A549 (cell line): Measurements from ENCODE around the gene NTNG2.
A peak's percentile ranks its signal among the peaks of the same experiment; 100 is the strongest.

Source experiments
- CHD4 ChIP-seq: fragments of 200-600 bp; sonication (generic); IDR thresholded peaks from 2 replicates; pipeline ENCODE4 v1.6.1; 2016; ENCODE audit warnings: antibody characterized with exemption, mild to moderate bottlenecking, borderline replicate concordance
- EP300 ChIP-seq, 2 experiments: fragments of >200 bp; sonication (Bioruptor Twin); formaldehyde crosslinking; IDR thresholded peaks; 2 replicates in 1 of 2; 3 replicates in 1 of 2; pipeline ENCODE4 v1.6.1; 2016 to 2017
- HDAC2 ChIP-seq: fragments of 200-600 bp; sonication (generic); IDR thresholded peaks from 2 replicates; pipeline ENCODE4 v1.6.1; 2016
- JUN ChIP-seq, 2 experiments: fragments of >200 bp; sonication (Bioruptor Twin); formaldehyde crosslinking; IDR thresholded peaks; 2 replicates in 1 of 2; 3 replicates in 1 of 2; pipeline ENCODE4 v1.6.1; 2016 to 2017
- NFE2L2 ChIP-seq: fragments of 150-350 bp; conservative IDR thresholded peaks from 2 replicates; pipeline ENCODE4 v1.6.1; 2014; ENCODE audit warnings: low read length
- NPAS2 ChIP-seq: fragments of 250-450 bp; sonication (Bioruptor Pico); IDR thresholded peaks from 2 replicates; pipeline ENCODE4 v1.8.0; 2022; ENCODE audit warnings: mild to moderate bottlenecking, moderate library complexity, borderline replicate concordance
- POLR2A ChIP-seq: IDR thresholded peaks from 2 replicates; pipeline ENCODE4 v1.6.1; 2012; ENCODE audit warnings: mild to moderate bottlenecking, low read length
- RARB ChIP-seq: fragments of 250-450 bp; sonication (Bioruptor Pico); IDR thresholded peaks from 2 replicates; pipeline ENCODE4 v1.8.0; 2021; ENCODE audit warnings: mild to moderate bottlenecking, moderate library complexity
- RCOR1 ChIP-seq: fragments of 150-350 bp; IDR thresholded peaks from 2 replicates; pipeline ENCODE4 v1.6.1; 2014; ENCODE audit warnings: antibody characterized with exemption, low read length, low read depth
- USF2 ChIP-seq: fragments of 450-650 bp; IDR thresholded peaks from 2 replicates; pipeline ENCODE4 v1.6.1; 2014; ENCODE audit warnings: antibody characterized with exemption
- TF ChIP-seq, protein P1 (sequence below): fragments of >200 bp; sonication (Bioruptor Twin); formaldehyde crosslinking; IDR thresholded peaks from 3 replicates; pipeline ENCODE4 v1.5.1; 2016
- TF ChIP-seq, protein P2 (sequence below): IDR thresholded peaks from 2 replicates; pipeline ENCODE4 v1.6.1; 2012
- TF ChIP-seq, protein P3 (sequence below): fragments of 250-450 bp; sonication (Bioruptor Pico); IDR thresholded peaks from 2 replicates; pipeline ENCODE4 v1.5.0; 2021; ENCODE audit warnings: mild to moderate bottlenecking, moderate library complexity, borderline replicate concordance

- TF ChIP-seq EP300 (IDR thresholded peaks at IDR 0.05) (no peak), POLR2A (no peak), CHD4 (no peak), JUN (IDR thresholded peaks at IDR 0.05) (no peak), HDAC2 (no peak), RCOR1 (no peak), NPAS2 (CRISPR knock-in tag) (no peak), USF2 (no peak), RARB (CRISPR knock-in tag) (no peak), NFE2L2 (no peak)
- TF ChIP-seq, protein P1, sequence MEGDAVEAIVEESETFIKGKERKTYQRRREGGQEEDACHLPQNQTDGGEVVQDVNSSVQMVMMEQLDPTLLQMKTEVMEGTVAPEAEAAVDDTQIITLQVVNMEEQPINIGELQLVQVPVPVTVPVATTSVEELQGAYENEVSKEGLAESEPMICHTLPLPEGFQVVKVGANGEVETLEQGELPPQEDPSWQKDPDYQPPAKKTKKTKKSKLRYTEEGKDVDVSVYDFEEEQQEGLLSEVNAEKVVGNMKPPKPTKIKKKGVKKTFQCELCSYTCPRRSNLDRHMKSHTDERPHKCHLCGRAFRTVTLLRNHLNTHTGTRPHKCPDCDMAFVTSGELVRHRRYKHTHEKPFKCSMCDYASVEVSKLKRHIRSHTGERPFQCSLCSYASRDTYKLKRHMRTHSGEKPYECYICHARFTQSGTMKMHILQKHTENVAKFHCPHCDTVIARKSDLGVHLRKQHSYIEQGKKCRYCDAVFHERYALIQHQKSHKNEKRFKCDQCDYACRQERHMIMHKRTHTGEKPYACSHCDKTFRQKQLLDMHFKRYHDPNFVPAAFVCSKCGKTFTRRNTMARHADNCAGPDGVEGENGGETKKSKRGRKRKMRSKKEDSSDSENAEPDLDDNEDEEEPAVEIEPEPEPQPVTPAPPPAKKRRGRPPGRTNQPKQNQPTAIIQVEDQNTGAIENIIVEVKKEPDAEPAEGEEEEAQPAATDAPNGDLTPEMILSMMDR: peak; percentile 94
- TF ChIP-seq, protein P2, sequence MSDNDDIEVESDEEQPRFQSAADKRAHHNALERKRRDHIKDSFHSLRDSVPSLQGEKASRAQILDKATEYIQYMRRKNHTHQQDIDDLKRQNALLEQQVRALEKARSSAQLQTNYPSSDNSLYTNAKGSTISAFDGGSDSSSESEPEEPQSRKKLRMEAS: no peak
- TF ChIP-seq, protein P3, sequence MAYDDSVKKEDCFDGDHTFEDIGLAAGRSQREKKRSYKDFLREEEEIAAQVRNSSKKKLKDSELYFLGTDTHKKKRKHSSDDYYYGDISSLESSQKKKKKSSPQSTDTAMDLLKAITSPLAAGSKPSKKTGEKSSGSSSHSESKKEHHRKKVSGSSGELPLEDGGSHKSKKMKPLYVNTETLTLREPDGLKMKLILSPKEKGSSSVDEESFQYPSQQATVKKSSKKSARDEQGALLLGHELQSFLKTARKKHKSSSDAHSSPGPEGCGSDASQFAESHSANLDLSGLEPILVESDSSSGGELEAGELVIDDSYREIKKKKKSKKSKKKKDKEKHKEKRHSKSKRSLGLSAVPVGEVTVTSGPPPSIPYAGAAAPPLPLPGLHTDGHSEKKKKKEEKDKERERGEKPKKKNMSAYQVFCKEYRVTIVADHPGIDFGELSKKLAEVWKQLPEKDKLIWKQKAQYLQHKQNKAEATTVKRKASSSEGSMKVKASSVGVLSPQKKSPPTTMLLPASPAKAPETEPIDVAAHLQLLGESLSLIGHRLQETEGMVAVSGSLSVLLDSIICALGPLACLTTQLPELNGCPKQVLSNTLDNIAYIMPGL (CRISPR knock-in tag): no peak
Measured at GRCh38 chr9:132235894-132236661, 74.2 kb downstream of the NTNG2 start.
